Kidney capillary endothelial cell (primary cell): ENCODE measurements around the gene NDST4.

ENCODE experiments used
- DNase-seq: peaks from one replicate; pipeline ENCODE4 v3.0.0-alpha.2; 2018; ENCODE audit warnings: low spot score

The NDST4 gene

GRCh38 chr4:114785570-114785969 lies 327.9 kb downstream of the NDST4 start:
- DNase-seq: no peak

GRCh38 chr4:114783215-114783595 lies 330.2 kb downstream of the NDST4 start:
- no peak for DNase-seq

GRCh38 chr4:114782415-114783214 lies 330.8 kb downstream of the NDST4 start:
- DNase-seq: no peak

GRCh38 chr4:114780205-114780604 lies 333.2 kb downstream of the NDST4 start:
- DNase-seq: no peak
